ENCODE results near the gene LITAFD.

DNA sequence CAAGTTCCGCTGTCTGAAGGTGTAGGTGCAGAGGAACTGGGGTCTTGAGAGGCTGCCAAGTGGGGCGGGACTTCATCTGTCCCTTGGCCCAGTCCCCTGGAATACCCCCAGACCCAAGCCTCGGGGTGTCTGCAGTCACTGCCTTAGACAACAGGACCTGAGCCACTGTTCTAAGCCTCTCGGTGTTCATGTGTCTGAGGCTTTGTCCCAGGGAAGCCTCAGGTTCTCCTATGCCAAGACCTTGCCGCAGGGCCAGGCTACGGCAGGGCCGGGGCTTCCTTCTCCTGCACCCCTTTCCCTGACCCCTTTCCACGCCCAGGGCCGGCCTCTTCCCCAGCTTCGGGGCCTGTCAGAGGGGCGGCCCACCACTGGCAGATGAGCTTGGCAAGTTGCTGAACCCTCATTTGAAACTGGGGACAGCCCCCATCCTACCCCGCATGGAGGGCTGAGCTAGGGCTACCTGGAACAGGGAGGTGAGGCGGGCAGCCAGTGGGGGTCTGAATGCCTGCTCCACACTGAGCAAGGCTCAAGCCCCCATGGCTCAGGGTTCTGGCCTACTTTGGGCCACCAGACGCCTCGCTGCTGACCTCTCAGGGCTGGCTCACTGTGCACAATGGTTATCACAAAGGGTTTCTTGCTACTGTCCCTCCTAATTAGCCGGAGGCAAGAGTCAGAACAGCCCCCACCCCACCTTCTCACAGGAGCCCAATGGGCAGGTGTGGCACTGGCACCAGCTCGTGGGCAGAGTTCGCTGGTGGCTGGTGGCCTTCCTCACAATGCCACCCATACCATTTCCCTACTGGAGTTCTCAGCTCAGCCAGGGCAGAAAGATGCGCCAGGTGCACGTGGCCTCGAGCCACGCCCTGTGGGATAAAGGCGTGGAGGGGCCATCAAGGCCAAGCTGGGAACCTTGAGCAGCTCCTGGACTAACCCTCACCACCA, 7.1 kb downstream of the LITAFD start:
- TF ChIP-seq EZH2 (IDR thresholded peaks at IDR 0.05; ENCODE audit: borderline replicate concordance, low read depth, low read length) (no peak), EP300 (IDR thresholded peaks at IDR 0.05; ENCODE audit: low read length) (no peak), TEAD2 (tag; IDR thresholded peaks at IDR 0.05) (no peak), ZNF274 (IDR thresholded peaks at IDR 0.05; ENCODE audit: borderline replicate concordance, low read depth, low read length) (no peak), SETDB1 (IDR thresholded peaks at IDR 0.05; ENCODE audit: low read length) (no peak), GABPB1 (CRISPR knock-in tag; IDR thresholded peaks at IDR 0.05) (no peak)
- TF ChIP-seq, protein P1, sequence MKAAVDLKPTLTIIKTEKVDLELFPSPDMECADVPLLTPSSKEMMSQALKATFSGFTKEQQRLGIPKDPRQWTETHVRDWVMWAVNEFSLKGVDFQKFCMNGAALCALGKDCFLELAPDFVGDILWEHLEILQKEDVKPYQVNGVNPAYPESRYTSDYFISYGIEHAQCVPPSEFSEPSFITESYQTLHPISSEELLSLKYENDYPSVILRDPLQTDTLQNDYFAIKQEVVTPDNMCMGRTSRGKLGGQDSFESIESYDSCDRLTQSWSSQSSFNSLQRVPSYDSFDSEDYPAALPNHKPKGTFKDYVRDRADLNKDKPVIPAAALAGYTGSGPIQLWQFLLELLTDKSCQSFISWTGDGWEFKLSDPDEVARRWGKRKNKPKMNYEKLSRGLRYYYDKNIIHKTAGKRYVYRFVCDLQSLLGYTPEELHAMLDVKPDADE (conservative IDR thresholded peaks at IDR 0.05; ENCODE audit: control insufficient read depth, low read depth, low read length): no peak
- TF ChIP-seq, protein P2, sequence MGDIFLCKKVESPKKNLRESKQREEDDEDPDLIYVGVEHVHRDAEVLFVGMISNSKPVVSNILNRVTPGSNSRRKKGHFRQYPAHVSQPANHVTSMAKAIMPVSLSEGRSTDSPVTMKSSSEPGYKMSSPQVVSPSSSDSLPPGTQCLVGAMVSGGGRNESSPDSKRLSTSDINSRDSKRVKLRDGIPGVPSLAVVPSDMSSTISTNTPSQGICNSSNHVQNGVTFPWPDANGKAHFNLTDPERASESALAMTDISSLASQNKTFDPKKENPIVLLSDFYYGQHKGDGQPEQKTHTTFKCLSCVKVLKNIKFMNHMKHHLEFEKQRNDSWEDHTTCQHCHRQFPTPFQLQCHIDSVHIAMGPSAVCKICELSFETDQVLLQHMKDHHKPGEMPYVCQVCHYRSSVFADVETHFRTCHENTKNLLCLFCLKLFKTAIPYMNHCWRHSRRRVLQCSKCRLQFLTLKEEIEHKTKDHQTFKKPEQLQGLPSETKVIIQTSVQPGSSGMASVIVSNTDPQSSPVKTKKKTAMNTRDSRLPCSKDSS (IDR thresholded peaks at IDR 0.05; ENCODE audit: low read depth, partially characterized antibody): no peak
- TF ChIP-seq, protein P3, sequence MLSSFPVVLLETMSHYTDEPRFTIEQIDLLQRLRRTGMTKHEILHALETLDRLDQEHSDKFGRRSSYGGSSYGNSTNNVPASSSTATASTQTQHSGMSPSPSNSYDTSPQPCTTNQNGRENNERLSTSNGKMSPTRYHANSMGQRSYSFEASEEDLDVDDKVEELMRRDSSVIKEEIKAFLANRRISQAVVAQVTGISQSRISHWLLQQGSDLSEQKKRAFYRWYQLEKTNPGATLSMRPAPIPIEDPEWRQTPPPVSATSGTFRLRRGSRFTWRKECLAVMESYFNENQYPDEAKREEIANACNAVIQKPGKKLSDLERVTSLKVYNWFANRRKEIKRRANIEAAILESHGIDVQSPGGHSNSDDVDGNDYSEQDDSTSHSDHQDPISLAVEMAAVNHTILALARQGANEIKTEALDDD (IDR thresholded peaks at IDR 0.05): no peak
- TF ChIP-seq, protein P4, sequence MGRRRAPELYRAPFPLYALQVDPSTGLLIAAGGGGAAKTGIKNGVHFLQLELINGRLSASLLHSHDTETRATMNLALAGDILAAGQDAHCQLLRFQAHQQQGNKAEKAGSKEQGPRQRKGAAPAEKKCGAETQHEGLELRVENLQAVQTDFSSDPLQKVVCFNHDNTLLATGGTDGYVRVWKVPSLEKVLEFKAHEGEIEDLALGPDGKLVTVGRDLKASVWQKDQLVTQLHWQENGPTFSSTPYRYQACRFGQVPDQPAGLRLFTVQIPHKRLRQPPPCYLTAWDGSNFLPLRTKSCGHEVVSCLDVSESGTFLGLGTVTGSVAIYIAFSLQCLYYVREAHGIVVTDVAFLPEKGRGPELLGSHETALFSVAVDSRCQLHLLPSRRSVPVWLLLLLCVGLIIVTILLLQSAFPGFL (CRISPR knock-in tag; IDR thresholded peaks at IDR 0.05): no peak
- TF ChIP-seq, protein P5, sequence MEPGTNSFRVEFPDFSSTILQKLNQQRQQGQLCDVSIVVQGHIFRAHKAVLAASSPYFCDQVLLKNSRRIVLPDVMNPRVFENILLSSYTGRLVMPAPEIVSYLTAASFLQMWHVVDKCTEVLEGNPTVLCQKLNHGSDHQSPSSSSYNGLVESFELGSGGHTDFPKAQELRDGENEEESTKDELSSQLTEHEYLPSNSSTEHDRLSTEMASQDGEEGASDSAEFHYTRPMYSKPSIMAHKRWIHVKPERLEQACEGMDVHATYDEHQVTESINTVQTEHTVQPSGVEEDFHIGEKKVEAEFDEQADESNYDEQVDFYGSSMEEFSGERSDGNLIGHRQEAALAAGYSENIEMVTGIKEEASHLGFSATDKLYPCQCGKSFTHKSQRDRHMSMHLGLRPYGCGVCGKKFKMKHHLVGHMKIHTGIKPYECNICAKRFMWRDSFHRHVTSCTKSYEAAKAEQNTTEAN (CRISPR knock-in tag; IDR thresholded peaks at IDR 0.05): no peak
